ENCODE measurements around the gene B3GNT3. TPM values are rescaled to one million over a fixed set of nuclear protein-coding genes. Genes with fewer than 3 reads are reported as not detected.

The B3GNT3 gene
- total and polyA plus RNA-seq, 2 donors (not counting 1 experiment from before 2014, with no cell fraction given), result 0.06 TPM; not detected in 1

DNA sequence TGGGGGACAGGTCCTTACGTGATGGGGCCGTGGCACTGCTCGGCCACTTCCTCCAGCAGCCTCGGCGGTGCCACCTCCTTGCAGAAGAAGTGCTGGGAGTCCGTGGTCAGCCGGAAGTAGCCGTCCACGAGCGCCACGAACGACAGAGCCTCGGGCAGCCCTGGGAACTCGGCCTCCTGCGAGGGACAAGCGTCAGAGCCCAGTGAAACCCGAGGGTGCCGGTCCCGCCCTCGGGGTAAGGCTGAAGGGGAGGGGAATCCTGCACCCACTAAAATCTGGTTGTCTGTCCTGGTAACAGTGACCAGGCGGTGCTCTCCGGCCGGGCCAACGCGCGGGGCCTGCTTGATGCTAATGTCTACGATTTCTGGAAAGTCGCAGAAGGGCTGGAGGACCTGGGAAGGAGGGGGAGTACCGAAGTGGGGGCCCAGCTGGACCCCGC lies 46.5 kb downstream of the B3GNT3 start:
- ATAC-seq (ENCODE audit: low read depth) (no peak), DNase-seq (no peak)
- H3K4me3 ChIP-seq (ENCODE audit: control extremely low read depth in 1 of 5, extremely low read depth in 1 of 5, insufficient read depth in 1 of 5, low read depth in 2 of 5, low read length in 4 of 5), result no peak overlapping the region
- H3K36me3 ChIP-seq (replicated peaks in 1 of 2; ENCODE audit: control extremely low read depth in 1 of 2, control insufficient read depth in 1 of 2, extremely low read depth in 1 of 2, insufficient read depth in 2 of 2, low read length in 1 of 2), result peaks cover 0 to 73% of the 10 kb centered on the region in 2 experiments
- no peaks in the 10 kb centered on the region for H3K27me3 ChIP-seq (replicated peaks in 1 of 4; ENCODE audit: control extremely low read depth in 1 of 4, control insufficient read depth in 3 of 4, insufficient read depth in 4 of 4, low read length in 3 of 4)
- H3K4me2 ChIP-seq (replicated peaks; ENCODE audit: low read depth, low read length, poor library complexity, severe bottlenecking), result no peak overlapping the region
- Mint-ChIP-seq H3K4me3 (no peak overlapping the region), H3K4me1 (peaks cover 24% of the 10 kb centered on the region), H3K27me3 (no peaks in the 10 kb centered on the region), H3K9me3 (ENCODE audit: insufficient read depth) (no peaks in the 10 kb centered on the region), H3K27ac (no peak overlapping the region)
- H3K4me1 ChIP-seq (ENCODE audit: control insufficient read depth in 2 of 2, insufficient read depth in 2 of 2, low read length in 2 of 2), result peaks cover 17 to 32% of the 10 kb centered on the region in 2 donors
- H3K27ac ChIP-seq (ENCODE audit: low read length in 2 of 2), result no peak overlapping the region
- H3K9me3 ChIP-seq (ENCODE audit: control extremely low read depth in 1 of 3, control insufficient read depth in 2 of 3, insufficient read depth in 1 of 3, low read length in 2 of 3), result peaks cover 0 to 6% (median 0%) of the 10 kb centered on the region in 3 donors
- peaks cover 66% of the 10 kb centered on the region for H3K79me2 ChIP-seq (ENCODE audit: control insufficient read depth, insufficient read depth, low read length)
- H4K20me1 ChIP-seq (ENCODE audit: control insufficient read depth, insufficient read depth, low read length, poor library complexity, severe bottlenecking), result peaks cover 46% of the 10 kb centered on the region
- POLR2A ChIA-PET, result no interaction called here
- no peak for TF ChIP-seq EZH2 (IDR thresholded peaks at IDR 0.05; ENCODE audit: borderline replicate concordance, insufficient read depth, low read depth, low read length, poor library complexity, severe bottlenecking)
- no peak for TF ChIP-seq CTCF (IDR thresholded peaks at IDR 0.05)
- no peak overlapping the region for H2AFZ ChIP-seq (ENCODE audit: insufficient read depth, low read depth, low read length, poor library complexity, severe bottlenecking)
- no peak overlapping the region for H3K9ac ChIP-seq (ENCODE audit: low read length)
- intact Hi-C loops (cut with micrococcal nuclease), result no loop called here
- CTCF ChIA-PET, result no interaction called here
- WGBS (ENCODE audit: insufficient coverage), result 94% methylated on average over 23 of the region's 30 CpGs

- Histone ChIP-seq H3K4me1 (ENCODE audit: control insufficient read depth in 2 of 2, insufficient read depth in 2 of 2, low read length in 2 of 2) (peaks cover 22 to 39% of the 10 kb centered on the region in 2 donors), H3K27ac (ENCODE audit: low read length in 2 of 2) (no peak overlapping the region), H2AFZ (ENCODE audit: insufficient read depth, low read depth, low read length, poor library complexity, severe bottlenecking) (no peak overlapping the region), H3K27me3 (replicated peaks in 1 of 4; ENCODE audit: control extremely low read depth in 1 of 4, control insufficient read depth in 3 of 4, insufficient read depth in 4 of 4, low read length in 3 of 4) (no peaks in the 10 kb centered on the region), H4K20me1 (ENCODE audit: control insufficient read depth, insufficient read depth, low read length, poor library complexity, severe bottlenecking) (peaks cover 46% of the 10 kb centered on the region), H3K36me3 (replicated peaks in 1 of 2; ENCODE audit: control extremely low read depth in 1 of 2, control insufficient read depth in 1 of 2, extremely low read depth in 1 of 2, insufficient read depth in 2 of 2, low read length in 1 of 2) (peaks cover 0 to 68% of the 10 kb centered on the region in 2 experiments), H3K4me3 (ENCODE audit: control extremely low read depth in 1 of 5, extremely low read depth in 1 of 5, insufficient read depth in 1 of 5, low read depth in 2 of 5, low read length in 4 of 5) (no peak overlapping the region), H3K4me2 (replicated peaks; ENCODE audit: low read depth, low read length, poor library complexity, severe bottlenecking) (no peak overlapping the region), H3K9me3 (ENCODE audit: control extremely low read depth in 1 of 3, control insufficient read depth in 2 of 3, insufficient read depth in 1 of 3, low read length in 2 of 3) (peaks cover 0 to 6% (median 0%) of the 10 kb centered on the region in 3 donors), H3K9ac (ENCODE audit: low read length) (no peak overlapping the region), H3K79me2 (ENCODE audit: control insufficient read depth, insufficient read depth, low read length) (peaks cover 73% of the 10 kb centered on the region)
- Mint-ChIP-seq H3K4me3 (no peak overlapping the region), H3K9me3 (ENCODE audit: insufficient read depth) (no peaks in the 10 kb centered on the region), H3K27ac (no peak overlapping the region), H3K27me3 (no peaks in the 10 kb centered on the region), H3K4me1 (peaks cover 26% of the 10 kb centered on the region)
- TF ChIP-seq EZH2 (IDR thresholded peaks at IDR 0.05; ENCODE audit: borderline replicate concordance, insufficient read depth, low read depth, low read length, poor library complexity, severe bottlenecking) (no peak), CTCF (IDR thresholded peaks at IDR 0.05) (no peak)
- 95% methylated on average over 50 of the region's 56 CpGs for WGBS (ENCODE audit: insufficient coverage)
- ATAC-seq (ENCODE audit: low read depth) (peak; percentile 41), DNase-seq (peak; percentile 45)
- CTCF ChIA-PET, result no interaction called here
- POLR2A ChIA-PET, result interaction anchor here (0.6 kb wide), 1 partner anchor 164 kb away, joined by 5 read pairs; no protein-coding TSS in a partner anchor
- intact Hi-C loops (cut with micrococcal nuclease), result no loop called here
Measured at GRCh38 chr19:17841810-17842662, 47.1 kb downstream of the B3GNT3 start.

All from B cell (primary cell).